ENCODE data around the gene AMZ1. TPM values are rescaled to one million over a fixed set of nuclear protein-coding genes. Genes with fewer than 3 reads are reported as not detected.
A peak's percentile ranks its signal among the peaks of the same experiment; 100 is the strongest.

Gene AMZ1
- total RNA-seq, 1 experiment from 2014 or later: 0.74 TPM

DNA sequence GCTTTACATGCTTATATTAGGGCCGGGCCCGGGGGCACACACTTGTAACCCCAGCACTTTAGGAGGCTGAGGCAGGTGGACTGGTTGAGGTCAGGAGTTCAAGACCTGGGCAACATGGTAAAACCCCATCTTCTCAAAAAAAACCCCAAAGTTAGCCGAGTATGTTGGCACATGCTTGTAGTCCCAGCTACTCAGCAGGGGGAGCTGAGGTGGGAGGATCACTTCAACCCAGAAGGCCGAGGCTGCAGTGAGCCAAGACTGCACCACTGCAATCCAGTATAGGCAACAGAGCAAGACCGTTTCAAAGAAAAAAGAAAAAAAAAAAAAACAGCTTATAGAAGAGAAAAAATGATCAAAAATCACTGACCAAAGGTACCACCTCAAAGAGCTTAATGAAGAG, 63.1 kb downstream of the AMZ1 start:
- Mint-ChIP-seq H3K9me3 (peaks cover 11 to 18% of the 10 kb centered on the region in 2 experiments), H3K27me3 (ENCODE audit: low read depth) (no peaks in the 10 kb centered on the region), H3K36me3 (ENCODE audit: insufficient read depth in 1 of 3, low read depth in 3 of 3) (peaks cover 19 to 38% (median 29%) of the 10 kb centered on the region in 3 experiments), H3K27ac (peak overlapping the region in 1 of 3 experiments; percentile 15; a peak in 2 of 7 replicates), H3K4me1 (peaks cover 16 to 17% of the 10 kb centered on the region in 2 experiments), H3K4me3 (no peak overlapping the region)
- H3K4me2 ChIP-seq (ENCODE audit: insufficient read depth, insufficient read length, low read length): no peak overlapping the region
- no peak overlapping the region for H4K91ac ChIP-seq (ENCODE audit: insufficient read length, low read depth, low read length)
- peaks cover 2% of the 10 kb centered on the region for H4K20me1 ChIP-seq (ENCODE audit: control insufficient read depth, insufficient read depth, insufficient read length)
- H2BK15ac ChIP-seq (ENCODE audit: low read depth, low read length): no peak overlapping the region
- no peak overlapping the region for H2BK5ac ChIP-seq (ENCODE audit: insufficient read length, low read length)
- H2BK120ac ChIP-seq (ENCODE audit: low read depth, low read length, poor library complexity, severe bottlenecking): no peak overlapping the region
- H3K14ac ChIP-seq (ENCODE audit: insufficient read depth, low read length): no peak overlapping the region
- no peak overlapping the region for H2BK20ac ChIP-seq (ENCODE audit: low read depth, low read length, poor library complexity, severe bottlenecking)
- H3K4me1 ChIP-seq (ENCODE audit: insufficient read depth, low read length): no peaks in the 10 kb centered on the region
- no peak for DNase-seq
- no peak overlapping the region for H3T11ph ChIP-seq (ENCODE audit: low read length)
- no peak overlapping the region for H3K18ac ChIP-seq (ENCODE audit: insufficient read length, low read depth, low read length)
- H3K23me2 ChIP-seq (ENCODE audit: insufficient read length, low read depth, low read length, poor library complexity, severe bottlenecking): no peaks in the 10 kb centered on the region
- no peak overlapping the region for H3K4ac ChIP-seq (ENCODE audit: low read depth, low read length)
- no peak overlapping the region for H4K5ac ChIP-seq (ENCODE audit: insufficient read length, low read depth, low read length)
- no peak for TF ChIP-seq CTCF (conservative IDR thresholded peaks at IDR 0.05)
- no peaks in the 10 kb centered on the region for H3K9me3 ChIP-seq (ENCODE audit: control insufficient read depth, low read depth, low read length)
- H2BK12ac ChIP-seq (ENCODE audit: insufficient read length, low read depth, low read length): no peak overlapping the region
- no peak overlapping the region for H3K9ac ChIP-seq (ENCODE audit: extremely low read depth, insufficient read length, low read length)
- H3K27ac ChIP-seq (ENCODE audit: insufficient read length, low read depth, low read length): no peak overlapping the region
- no peak overlapping the region for H2AK5ac ChIP-seq (ENCODE audit: insufficient read length, low read length)
- H3K23ac ChIP-seq (ENCODE audit: insufficient read length, low read depth, low read length): no peak overlapping the region
- no peak overlapping the region for H3K56ac ChIP-seq (ENCODE audit: insufficient read length, low read depth, low read length)
- H3K79me1 ChIP-seq (ENCODE audit: insufficient read depth, low read depth, low read length, poor library complexity, severe bottlenecking): no peaks in the 10 kb centered on the region
- peaks cover 20% of the 10 kb centered on the region; the same call in 1 of the 2 replicates for H3K79me2 ChIP-seq (ENCODE audit: insufficient read depth, low read length)
- H2AFZ ChIP-seq (ENCODE audit: low read length): no peak overlapping the region
- no peaks in the 10 kb centered on the region for H3K27me3 ChIP-seq (ENCODE audit: insufficient read depth, low read length)
- H4K8ac ChIP-seq (replicated peaks; ENCODE audit: insufficient read length, low read depth, low read length): no peak overlapping the region
- no CpG with 5 or more reads among the region's 5 CpGs for WGBS (ENCODE audit: extremely low coverage, insufficient read length, low lambda C conversion rate)

Data from H9 (cell line).